HG03095 (cell line): ENCODE measurements around the gene LDHB.
"Not testable (repeated sequence)": the region's sequence is repeated elsewhere in the genome, so short reads cannot be mapped to it uniquely, and the experiment has no call there.

Source experiments
- ATAC-seq: cut with Tn5 transposase; IDR thresholded peaks from one replicate; pipeline ENCODE4 v1.9.1; 2021; ENCODE audit warnings: moderate library complexity; ENCODE audit not compliant: unreplicated experiment

Gene LDHB

DNA sequence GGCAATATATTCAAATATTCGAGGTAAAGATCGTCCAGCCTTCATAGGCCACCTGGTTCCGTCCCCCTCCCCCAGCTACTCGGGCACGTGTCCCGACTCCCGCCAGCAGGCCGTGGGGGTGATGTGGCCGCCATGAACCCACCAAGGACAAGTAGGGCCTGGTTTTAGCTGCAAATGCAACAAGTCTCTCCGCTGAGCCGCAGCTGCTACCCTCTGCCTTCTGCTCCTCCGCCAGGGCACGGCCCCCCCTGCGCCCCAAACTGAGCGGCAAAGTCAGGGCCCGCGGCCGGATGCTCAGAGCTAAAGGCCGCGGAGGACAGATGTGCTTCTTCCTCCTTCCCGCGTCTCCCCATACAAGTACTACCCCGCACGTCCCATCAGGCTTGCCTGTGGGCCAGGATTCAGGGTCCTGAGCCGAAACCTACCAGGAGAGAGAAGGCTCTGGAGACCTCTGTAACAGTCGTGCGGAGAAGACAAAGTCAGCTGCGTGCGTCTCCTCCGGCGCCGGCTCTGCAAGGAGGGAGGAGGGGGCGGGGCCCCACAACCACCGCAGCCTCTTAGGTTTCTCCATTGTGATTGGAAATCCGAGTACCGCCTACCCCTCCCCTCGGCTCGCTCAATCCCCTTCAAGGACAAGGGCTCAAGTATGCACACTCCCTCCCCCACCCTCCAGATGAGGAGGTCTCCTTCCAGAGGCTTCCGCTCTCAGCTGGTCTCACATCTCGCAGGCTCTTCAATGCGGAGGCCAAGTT lies at the start of gene LDHB:
Gene LDHB (minus strand): TSS at position 517 of the 752 bp plus-strand sequence. CDS start 3,171 bp downstream, outside the sequence.
- ATAC-seq, result peak; percentile 96

DNA sequence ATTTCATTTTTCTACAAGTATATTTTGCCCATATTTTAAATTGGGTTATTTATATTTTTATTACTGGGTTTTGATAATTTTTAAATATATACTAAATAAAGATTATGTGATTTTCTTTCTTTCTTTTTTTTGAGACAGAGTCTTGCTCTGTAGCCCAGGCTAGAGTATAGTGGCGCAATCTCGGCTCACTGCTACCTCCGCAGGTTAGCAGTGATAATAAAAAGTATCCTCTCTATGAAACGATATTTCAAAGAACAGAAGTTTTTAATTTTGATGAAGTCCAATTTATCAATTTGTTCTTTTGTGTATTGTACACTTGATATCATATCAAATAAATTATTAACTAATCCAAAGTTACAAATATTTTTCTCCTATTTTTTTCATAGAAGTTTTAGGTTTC lies 47.2 kb upstream of the LDHB start:
- ATAC-seq, result no peak

DNA sequence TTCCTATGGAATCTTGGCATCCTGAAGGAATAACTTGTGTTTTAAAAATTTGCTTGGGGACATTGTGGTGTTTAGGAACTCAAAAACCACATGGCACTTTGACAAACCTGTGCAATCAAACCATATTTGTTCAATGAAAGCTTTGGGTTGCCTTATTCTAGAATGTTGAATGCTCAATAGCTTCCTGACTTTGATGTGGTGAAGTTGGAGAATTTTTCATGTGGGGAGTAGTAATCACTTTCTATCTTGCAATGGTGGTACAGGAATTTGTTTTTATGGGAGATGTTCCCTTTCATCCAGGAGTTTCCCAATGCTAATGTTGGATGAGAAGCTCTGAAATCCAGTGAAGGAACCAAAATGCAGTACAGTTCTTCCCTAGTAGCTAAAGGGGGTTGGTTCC lies 42.2 kb upstream of the LDHB start:
- ATAC-seq, result no peak

DNA sequence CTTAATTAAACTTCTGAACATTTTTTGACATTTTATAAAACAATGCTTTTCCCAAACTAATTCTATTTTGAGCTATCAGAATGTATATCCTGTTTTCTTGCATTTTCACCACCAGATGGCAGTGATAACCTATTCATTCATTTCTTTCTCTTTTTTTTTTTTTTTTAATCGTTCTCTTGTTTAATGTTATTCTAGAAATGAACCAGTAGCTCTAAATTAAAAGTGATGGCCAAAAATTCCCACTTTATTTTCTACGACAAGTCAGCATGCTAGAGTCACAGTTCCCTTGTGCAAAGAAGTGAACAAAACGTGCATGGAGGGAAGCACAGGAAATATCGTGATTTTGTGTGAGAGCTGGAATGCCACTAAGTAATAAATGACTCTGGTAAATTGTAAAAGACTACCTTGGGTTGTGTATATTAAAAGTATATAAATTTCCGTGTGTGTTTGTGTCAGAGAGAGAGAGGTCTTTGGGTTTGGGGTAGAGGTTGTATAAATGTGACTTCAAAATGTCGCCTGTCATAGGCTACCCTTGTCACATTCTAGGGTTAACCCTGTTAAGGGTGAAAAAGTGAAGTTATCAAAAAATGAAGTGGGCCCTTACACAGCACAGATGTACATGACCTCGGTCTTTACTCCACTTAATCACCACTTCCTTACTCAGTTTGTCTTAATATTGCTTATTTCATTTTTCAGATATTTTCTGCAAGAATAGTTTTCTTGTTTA lies 40.4 kb upstream of the LDHB start:
- ATAC-seq, result no peak

DNA sequence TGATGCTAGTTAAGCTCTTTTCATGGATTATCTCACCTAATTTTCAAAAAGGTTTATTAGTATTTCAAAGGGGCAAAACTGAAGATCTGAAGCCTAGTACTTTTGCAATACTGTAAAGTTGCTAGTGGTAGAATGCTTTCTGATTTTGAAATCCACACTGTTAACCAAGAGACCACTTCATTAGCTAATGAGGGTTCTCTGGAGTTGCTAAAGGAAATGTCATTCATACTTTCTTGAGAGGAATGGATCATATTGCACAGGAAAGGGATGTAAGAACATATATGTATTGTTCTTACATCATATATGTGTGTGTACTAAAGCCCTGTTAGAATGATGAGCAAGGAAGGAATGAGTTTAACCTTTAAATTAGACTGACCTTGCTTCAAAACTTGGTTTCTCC lies 39.0 kb upstream of the LDHB start:
- no peak for ATAC-seq

DNA sequence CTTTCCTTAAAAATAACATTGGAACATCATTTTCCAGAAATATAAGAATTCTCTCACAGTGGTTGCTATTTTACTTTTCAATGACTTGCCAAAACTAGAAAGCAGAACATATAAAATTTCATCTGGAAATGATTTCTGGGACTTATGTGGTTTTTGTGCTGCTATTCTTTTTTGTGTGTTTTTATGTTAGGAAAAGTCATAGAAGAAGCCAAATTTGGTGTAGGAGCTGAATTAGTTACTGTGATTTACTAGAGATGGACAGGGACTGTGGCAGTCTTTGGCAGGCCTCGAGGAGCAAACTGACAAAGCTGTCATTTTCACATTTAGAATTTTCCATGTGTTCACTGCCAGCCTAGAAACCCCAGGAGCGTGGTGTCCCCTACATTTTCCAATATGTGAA lies 38.3 kb upstream of the LDHB start:
- no peak for ATAC-seq

DNA sequence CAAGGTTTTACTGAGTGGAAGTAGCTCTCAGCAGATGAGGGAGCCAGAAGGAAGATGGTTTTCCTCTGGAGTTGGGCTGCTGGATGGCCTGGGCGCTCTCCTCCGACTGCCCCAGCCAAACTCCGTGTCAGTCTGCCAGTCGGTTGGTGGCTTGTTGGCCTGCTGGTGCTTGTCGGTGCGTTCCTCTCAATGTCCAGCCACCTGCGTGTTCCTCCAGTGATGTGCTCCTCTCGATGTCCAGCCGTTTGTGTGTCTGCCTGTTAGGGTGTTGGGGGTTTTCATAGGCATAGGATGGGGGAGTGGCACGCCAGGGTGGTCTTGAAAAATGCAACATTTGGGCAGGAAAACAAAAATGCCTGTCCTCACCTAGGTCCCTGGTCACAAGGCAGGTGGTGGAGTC lies 37.0 kb upstream of the LDHB start:
- ATAC-seq, result no peak

DNA sequence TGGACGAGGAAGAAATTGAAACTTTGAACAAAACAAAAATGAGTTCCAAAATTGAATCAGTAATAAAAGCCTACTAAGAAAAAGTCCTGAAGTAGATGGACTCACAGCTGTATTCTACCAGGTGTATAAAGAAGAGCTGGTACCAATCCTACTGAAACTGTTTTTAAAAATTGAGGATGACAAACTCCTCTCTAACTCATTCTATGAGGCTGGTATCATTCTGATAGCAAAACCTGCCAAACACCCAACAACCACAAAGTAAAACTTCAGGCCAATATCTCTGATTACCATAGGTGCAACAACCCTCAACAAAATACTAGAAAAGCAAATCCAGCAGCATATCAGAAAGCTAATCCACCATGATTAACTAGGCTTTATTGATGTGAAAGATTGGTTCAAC lies 33.9 kb upstream of the LDHB start:
- ATAC-seq, result no peak

DNA sequence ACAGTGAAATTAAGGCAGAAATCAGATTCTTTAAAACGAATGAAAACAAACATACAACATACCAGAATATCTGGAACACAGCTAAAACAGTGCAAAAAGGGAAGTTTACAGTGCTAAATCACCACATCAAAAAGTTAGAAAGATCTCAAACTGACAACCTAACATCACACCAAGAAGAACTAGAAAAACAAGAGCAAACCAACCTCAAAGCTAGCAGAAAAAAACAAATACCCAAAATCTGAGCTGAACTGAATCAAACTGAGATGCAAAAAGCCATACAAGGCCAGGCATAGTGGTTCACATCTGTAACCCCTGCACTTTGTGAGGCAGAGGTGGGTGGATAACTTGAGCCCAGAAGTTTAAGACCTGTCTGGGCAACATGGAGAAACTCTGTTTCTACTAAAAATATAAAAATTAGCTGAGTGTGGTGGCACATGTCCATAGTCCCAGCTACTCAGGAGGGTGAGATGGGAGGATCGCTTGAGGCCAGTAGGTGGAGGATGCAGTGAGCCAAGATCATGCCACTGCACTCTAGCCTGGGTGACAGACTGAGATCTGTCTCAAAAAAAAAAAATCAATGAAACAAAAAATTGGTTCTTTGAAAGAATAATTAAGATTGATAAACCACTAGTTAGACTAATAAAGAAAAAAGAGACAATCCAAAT lies 33.2 kb upstream of the LDHB start:
- no peak for ATAC-seq

DNA sequence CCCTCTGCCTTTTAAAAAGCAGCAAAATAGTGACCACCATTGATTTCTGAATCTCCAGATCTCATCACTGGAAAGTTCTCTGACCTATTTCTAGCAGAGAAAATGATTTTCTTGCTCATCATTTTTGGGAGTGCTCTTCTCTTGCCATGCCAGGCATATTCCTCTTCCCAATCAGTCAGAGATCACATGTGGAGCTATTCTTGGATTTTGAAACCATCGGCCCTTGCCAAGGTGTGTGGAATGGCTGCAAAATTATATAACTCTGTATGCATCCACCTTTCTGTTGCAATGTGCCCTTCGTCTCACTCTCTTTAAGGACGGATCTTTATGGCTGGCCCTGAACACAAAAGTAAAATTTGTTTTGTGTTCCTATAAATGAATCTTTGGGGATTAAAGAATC lies 25.5 kb upstream of the LDHB start:
- ATAC-seq, result no peak

DNA sequence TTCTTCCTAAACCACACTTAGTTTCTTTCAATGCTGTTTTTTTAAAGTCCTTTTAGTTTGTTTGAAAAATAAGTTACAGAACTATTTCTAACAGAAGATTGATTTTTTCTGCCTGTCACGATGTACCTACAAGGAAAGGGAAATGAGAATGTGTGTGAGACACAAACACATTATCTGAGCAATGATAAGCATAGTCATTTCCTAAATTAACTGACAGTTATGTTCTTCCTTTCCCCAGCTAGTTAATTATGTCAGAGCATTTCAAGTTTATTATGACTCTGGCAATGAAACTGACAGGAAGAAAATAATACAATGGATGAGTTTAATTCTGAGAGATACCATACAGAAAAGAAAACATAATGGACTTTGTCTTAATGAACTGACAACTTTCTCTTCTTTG lies 21.3 kb upstream of the LDHB start:
- ATAC-seq, result no peak

DNA sequence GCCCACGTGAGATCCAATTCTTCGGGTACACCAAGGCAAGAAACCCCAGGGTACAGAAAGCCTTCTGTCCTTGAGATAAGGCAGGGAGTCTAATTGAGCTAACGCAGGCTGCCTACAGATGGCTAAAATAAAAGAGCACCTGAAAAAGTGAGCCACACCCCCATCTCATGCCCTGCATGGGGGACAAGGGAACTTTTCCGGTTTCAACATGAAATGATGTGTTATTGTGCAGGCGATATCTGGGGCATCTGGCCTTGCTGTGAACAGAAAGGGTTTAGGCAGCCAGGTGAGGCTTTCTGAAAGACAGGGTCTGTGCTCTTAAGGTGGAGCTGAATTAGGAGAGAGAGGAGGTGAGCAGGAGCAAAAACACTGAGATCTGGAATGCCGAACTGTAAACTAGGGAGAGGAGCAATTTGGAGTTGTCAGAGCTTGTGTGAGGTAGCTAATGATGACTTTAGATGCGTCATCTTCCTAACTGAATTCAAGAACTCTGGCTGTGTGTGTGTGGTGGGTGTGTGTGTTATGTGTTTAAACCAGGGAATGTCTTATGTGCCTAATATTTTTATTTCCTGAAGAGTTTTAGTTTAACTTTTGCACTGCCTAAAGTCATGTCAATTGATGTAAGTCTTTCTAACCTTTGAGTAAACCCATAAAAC lies 20.1 kb upstream of the LDHB start:
- no peak for ATAC-seq

DNA sequence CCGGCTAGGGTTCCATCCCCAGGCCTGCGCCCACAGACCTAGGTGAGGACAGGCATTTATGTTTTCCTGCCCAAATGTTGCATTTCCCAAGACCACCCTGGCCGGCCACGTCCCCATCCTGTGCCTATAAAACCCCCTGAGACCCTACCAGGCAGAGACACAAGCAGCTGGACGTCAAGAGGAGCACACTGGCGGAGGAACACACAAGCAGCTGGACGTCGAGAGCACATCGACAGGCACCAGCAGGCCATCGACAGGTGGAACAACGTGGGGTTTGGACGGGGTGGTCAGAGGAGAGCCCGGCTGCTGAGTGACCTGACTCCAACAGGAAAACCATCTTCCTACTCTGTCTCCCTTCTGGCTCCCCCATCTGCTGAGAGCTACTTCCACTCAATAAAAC lies 19.6 kb upstream of the LDHB start:
- ATAC-seq, result no peak

DNA sequence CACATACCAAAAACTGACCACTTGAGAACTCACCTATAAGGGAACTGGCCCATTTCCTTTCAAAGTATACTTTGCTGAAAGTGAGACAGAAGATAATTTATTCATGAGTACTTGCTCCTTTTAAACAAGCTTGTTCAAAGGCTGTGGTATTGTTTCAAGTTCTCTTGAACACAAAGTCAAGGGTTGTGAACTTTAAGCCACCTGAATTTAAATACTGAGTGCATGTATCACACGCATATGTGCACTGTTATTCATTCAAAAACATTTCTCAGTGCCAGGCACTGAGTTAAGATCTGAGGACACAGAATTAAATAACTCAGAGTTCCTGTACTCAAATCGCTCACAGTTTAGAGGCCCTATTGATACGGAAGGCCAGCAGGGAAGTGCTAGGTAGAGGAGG lies 19.1 kb upstream of the LDHB start:
- ATAC-seq, result no peak

DNA sequence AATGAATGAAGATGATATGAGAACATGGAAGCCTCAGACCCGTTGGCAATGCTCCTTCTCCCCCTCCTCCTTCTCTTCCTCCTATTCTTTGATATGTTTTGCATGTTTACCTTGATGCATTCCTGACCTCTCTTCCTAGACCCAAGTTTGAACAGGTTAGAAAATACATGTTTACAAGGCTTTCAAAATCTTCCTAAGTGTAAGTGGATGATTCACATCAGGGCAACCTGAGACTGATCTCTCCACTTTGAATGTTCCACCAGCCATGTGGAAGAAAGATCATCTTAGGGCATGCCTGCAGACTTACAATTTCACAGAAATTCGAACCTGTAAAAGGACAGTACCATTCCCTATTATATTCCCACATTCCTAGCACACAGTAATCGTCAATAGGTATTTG lies 18.0 kb upstream of the LDHB start:
- no peak for ATAC-seq

DNA sequence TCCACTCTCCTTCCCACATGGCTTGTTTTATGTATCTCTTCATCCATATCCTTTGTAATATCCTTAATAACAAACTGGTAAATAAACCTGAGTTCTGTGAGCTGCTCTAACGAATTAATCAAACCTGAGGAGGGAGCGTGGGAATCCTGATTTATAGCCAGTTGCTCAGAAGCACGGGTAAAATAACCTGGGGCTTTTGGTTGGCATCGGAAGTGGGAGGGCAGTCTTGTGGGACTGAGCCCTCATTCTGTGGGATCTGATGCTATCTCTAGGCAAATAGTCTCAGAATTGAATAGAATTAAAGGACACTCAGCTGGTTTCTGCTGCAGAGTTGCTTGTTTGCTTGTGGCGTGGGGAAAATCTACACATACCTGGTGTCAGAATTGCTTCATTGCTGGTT lies 17.5 kb upstream of the LDHB start:
- ATAC-seq, result no peak

DNA sequence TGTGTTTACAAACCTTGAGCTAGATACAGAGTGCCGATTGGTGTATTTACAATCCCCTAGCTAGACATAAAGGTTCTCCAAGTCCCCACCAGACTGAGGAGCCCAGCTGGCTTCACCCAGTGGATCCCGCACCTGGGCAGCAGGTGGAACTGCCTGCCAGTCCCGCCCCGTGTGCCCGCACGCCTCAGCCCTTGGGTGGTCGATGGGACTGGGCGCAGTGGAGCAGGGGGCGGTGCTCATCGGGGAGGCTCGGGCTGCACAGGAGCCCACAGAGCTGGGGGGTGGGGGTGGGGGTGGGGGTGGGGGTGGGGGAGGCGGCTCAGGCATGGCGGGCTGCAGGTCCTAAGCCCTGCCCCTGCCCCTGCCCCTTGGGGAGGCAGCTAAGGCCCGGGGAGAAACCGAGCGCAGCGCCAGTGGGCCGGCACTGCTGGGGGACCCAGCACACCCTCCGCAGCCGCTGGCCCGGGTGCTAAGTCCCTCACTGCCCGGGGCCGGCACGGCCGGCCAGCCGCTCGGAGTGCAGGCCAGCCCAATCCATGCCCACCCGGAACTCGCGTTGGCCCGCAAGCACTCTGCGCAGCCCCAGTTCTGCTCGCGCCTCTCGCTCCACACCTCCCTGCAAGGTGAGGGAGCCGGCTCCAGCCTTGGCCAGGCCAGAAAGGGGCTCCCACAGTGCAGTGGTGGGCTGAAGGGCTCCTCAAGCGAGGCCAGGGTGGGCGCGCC lies 16.3 kb upstream of the LDHB start:
- ATAC-seq, result not testable (repeated sequence)

DNA sequence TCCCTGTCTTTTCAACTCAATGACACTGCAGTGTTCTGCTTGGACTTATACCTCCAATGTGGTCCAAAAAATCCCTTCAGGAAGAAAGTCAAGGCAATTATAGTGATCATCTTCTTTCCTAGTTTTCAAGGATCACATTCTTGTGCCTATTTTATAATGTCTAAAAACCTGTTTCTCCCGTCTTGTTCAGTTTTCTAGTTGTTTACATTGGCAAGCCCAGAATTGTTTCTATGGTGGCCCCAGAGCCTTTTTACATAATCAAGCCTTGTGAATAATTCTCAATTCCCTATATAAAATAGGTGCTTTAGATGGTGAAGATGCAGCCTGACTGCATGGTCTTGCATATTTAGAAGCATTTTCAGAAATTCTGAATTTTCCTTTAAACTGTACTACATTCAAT lies 14.5 kb upstream of the LDHB start:
- ATAC-seq, result no peak

DNA sequence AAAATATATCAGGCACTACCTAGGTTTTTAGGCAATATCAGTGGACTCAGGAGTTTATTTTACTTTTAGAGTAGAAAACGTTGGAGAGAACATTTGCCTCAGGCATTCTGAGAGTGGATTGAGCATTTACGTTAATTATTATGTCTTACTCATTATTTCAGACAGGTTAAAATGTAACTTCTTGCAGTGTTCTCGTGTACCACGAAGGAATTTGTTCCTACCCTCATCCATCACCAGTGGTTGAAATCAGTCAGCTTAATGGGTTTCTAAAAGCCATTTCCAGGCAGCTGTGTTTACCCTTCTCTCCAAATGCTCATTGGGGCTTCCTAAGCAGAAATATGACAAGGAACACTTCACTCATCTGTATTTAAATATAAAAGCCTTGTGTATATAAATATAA lies 9.1 kb upstream of the LDHB start:
- no peak for ATAC-seq

DNA sequence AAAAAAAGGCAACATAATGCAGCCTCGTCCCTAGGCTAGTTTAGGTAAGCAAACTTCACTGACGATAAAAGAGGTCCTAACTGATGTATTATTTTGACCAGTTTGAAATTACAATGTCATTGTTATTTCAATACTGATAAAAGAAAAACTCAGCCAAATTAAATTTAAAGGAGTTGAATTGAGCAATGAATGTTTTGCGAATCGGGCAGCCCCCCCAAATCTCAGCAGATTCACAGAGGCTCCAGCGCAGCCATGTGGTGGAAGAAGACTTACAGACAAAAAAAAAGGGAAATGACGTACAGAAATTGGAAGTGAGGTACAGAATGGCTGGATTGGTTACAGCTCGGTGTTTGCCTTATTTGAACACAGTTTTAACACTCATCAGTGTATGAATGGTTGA lies 8.2 kb upstream of the LDHB start:
- no peak for ATAC-seq
